Fibroblast of lung (primary cell): ENCODE measurements around the gene FOXG1. TPM values are rescaled to one million over a fixed set of nuclear protein-coding genes. Genes with fewer than 3 reads are reported as not detected.
A peak's percentile ranks its signal among the peaks of the same experiment; 100 is the strongest.

Experiments used
- DNase-seq, 2 donors: peaks; one replicate each; pipeline versions ENCODE4 v3.0.0 to v3.0.0-alpha.2; 2010; ENCODE audit warnings: low read depth in 2 of 2
- H2AFZ ChIP-seq: 2 replicates; pipeline ENCODE4 v1.5.1; 2012; ENCODE audit warnings: low read length, control low read depth, inconsistent platforms
- H3K27ac ChIP-seq: 2 replicates; pipeline ENCODE4 v1.5.1; 2011; ENCODE audit warnings: low read length, control low read depth; ENCODE audit not compliant: insufficient read depth
- H3K27me3 ChIP-seq: 2 replicates; pipeline ENCODE4 v1.5.1; 2011; ENCODE audit warnings: mild to moderate bottlenecking, low read length; ENCODE audit not compliant: control insufficient read depth, insufficient read depth
- H3K36me3 ChIP-seq: 2 replicates; pipeline ENCODE4 v1.5.1; 2011; ENCODE audit warnings: low read length; ENCODE audit not compliant: control insufficient read depth, insufficient read depth
- H3K4me1 ChIP-seq: 2 replicates; pipeline ENCODE4 v1.5.1; 2011; ENCODE audit warnings: low read length; ENCODE audit not compliant: control insufficient read depth, insufficient read depth; ENCODE audit errors: extremely low read depth
- H3K4me2 ChIP-seq: 2 replicates; pipeline ENCODE4 v1.5.1; 2011; ENCODE audit warnings: low read length, control low read depth; ENCODE audit not compliant: insufficient read depth; ENCODE audit errors: extremely low read depth
- H3K4me3 ChIP-seq, 4 experiments: fragments of 200-600 bp in 1 of 4; sonication (generic) in 1 of 4; replicated peaks in 1 of 4; 2 replicates each; pipeline ENCODE4 v1.5.1; 2011 to 2016; ENCODE audit warnings: low read length in 4 of 4, low read depth in 3 of 4, mild to moderate bottlenecking in 3 of 4, control low read depth in 2 of 4, inconsistent platforms in 1 of 4, mixed read lengths in 1 of 4; ENCODE audit not compliant: insufficient read depth in 1 of 4; ENCODE audit errors: control extremely low read depth in 1 of 4
- H3K79me2 ChIP-seq: 2 replicates; pipeline ENCODE4 v1.5.1; 2012; ENCODE audit warnings: mild to moderate bottlenecking, low read length, inconsistent platforms; ENCODE audit not compliant: control insufficient read depth, insufficient read depth
- H3K9ac ChIP-seq: 2 replicates; pipeline ENCODE4 v1.5.1; 2011; ENCODE audit warnings: mild to moderate bottlenecking, low read length, control low read depth; ENCODE audit not compliant: insufficient read depth
- H3K9me3 ChIP-seq: 2 replicates; pipeline ENCODE4 v1.5.1; 2012; ENCODE audit warnings: low read depth, low read length; ENCODE audit not compliant: control insufficient read depth, insufficient read depth
- H4K20me1 ChIP-seq: 2 replicates; pipeline ENCODE4 v1.5.1; 2011; ENCODE audit warnings: low read length; ENCODE audit not compliant: control insufficient read depth, insufficient read depth; ENCODE audit errors: extremely low read depth
- CTCF ChIP-seq, 2 donors: IDR thresholded peaks in 1 of 2; conservative IDR thresholded peaks in 1 of 2; 1 replicate in 1 of 2; 2 replicates in 1 of 2; pipeline ENCODE4 v1.5.1; 2011 to 2012; ENCODE audit warnings: low read length in 2 of 2, control low read depth in 1 of 2, inconsistent platforms in 1 of 2, low read depth in 1 of 2, mild to moderate bottlenecking in 1 of 2
- EZH2 ChIP-seq: IDR thresholded peaks from 2 replicates; pipeline ENCODE4 v1.5.1; 2012; ENCODE audit warnings: low read length, control low read depth, mild to moderate bottlenecking; ENCODE audit errors: missing control alignments
- polyA minus RNA-seq: library from RNA; depleted of rRNA, polyadenylated mRNA; stranded (reverse); fragments of >200 nt; gene quantifications from 2 replicates; pipeline ENCODE4 v1.2.3, GENCODE V29; 2011; ENCODE audit warnings: low replicate concordance
- polyA plus RNA-seq, 2 donors: library from polyadenylated mRNA; depleted of rRNA in 1 of 2; stranded (reverse) in 1 of 2; unstranded in 1 of 2; fragments of >200 nt; gene quantifications; 2 replicates each; pipeline ENCODE4 v1.2.1, GENCODE V29; 2011 to 2012; ENCODE audit warnings: missing spikeins in 1 of 2
- total RNA-seq: library from RNA; depleted of rRNA; stranded (reverse); fragments of >200 nt; gene quantifications from 2 replicates; pipeline ENCODE4 v1.2.1, GENCODE V29; 2014

FOXG1 gene
- total RNA-seq (not detected in 2 replicates), polyA plus RNA-seq (0.01 TPM in 1 of 2 replicates, not detected in the other), polyA minus RNA-seq (0.08 TPM in 1 of 2 replicates, not detected in the other)
- polyA plus RNA-seq (2012) = 0.06 TPM in 1 of 2 replicates, not detected in the other

DNA sequence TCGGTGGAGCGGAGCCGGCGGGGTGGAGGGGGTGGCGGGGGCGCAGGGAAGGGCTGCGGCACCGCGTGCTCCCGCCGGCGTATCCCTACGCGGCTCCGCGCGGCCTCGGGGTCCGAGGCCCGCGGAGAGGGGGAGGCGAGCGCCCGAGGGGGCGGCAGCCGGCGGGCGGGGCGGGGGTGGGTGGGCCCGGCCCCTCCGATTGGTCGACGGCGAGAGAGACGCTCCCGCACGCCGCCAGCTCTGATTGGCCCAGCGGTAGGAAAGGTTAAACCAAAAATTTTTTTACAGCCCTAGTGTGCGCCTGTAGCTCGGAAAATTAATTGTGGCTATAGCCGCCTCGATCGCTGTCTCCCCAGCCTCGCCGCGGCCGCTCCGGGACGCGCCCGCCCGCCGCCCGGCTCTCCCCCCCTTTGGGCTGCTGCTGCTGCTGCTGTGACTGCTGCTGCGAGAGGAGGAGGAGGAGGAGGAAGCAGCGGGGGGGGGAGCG lies at the start of gene FOXG1:
Gene FOXG1 (plus strand): TSS at position 319 of the 487 bp plus-strand sequence. CDS start 493 bp downstream, outside the sequence.
- no peaks in the 10 kb centered on the region for H3K79me2 ChIP-seq
- peak in 1 of 2 donors; percentile 51 for DNase-seq
- no peak within 1 kb of the TSS for H2AFZ ChIP-seq
- TF ChIP-seq CTCF (conservative IDR thresholded peaks at IDR 0.05 in 1 of 2, IDR thresholded peaks at IDR 0.05 in 1 of 2; ENCODE audit: low read depth in 1 of 2, low read length in 2 of 2) (no peak), EZH2 (no peak)
- peak within 1 kb of the TSS in 2 of 4 experiments; percentile 2 to 30 for H3K4me3 ChIP-seq
- peaks cover 60% of the 10 kb centered on the region for H3K27me3 ChIP-seq
- no peak within 1 kb of the TSS for H3K9ac ChIP-seq
- no peak within 1 kb of the TSS for H3K27ac ChIP-seq
- no peaks in the 10 kb centered on the region for H3K36me3 ChIP-seq
- no peaks in the 10 kb centered on the region for H3K4me1 ChIP-seq
- no peaks in the 10 kb centered on the region for H4K20me1 ChIP-seq
- H3K4me2 ChIP-seq = peak within 1 kb of the TSS; percentile 59
- H3K9me3 ChIP-seq = no peaks in the 10 kb centered on the region

DNA sequence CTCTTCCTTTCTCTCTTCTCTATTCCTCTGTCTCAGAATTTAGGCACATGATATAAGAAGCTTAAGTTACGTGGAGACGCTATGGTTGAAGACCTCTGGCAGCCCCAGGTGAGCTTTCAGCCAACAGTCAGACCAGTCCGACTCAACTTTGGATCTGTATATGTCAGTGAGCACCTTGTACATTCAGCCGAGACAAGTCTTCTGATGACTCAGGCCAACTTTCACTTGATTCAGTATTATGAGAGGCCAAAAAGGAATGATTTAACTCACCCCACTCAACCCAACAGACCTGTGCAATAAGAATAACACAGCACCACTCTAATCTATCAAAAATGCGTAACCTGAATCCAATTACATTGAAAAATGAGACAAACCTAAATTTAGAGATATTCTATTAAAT lies 47.5 kb upstream of the FOXG1 start:
- TF ChIP-seq CTCF (conservative IDR thresholded peaks at IDR 0.05 in 1 of 2, IDR thresholded peaks at IDR 0.05 in 1 of 2; ENCODE audit: low read depth in 1 of 2, low read length in 2 of 2) = no peak
- no peak for TF ChIP-seq EZH2
- Histone ChIP-seq H3K79me2 (no peaks in the 10 kb centered on the region), H3K4me2 (no peak overlapping the region), H2AFZ (no peak overlapping the region), H3K9ac (no peak overlapping the region), H3K36me3 (no peaks in the 10 kb centered on the region), H3K4me3 (no peak overlapping the region), H4K20me1 (no peaks in the 10 kb centered on the region), H3K27me3 (no peaks in the 10 kb centered on the region), H3K4me1 (no peaks in the 10 kb centered on the region), H3K27ac (no peak overlapping the region), H3K9me3 (no peaks in the 10 kb centered on the region)
- DNase-seq = peak in 1 of 2 donors; percentile 42

- DNase-seq = no peak
- H3K4me3 ChIP-seq = no peak overlapping the region
- H3K36me3 ChIP-seq = no peaks in the 10 kb centered on the region
- no peaks in the 10 kb centered on the region for H4K20me1 ChIP-seq
- no peaks in the 10 kb centered on the region for H3K4me1 ChIP-seq
- no peak overlapping the region for H3K9ac ChIP-seq
- TF ChIP-seq EZH2 = no peak
- TF ChIP-seq CTCF (conservative IDR thresholded peaks at IDR 0.05 in 1 of 2, IDR thresholded peaks at IDR 0.05 in 1 of 2; ENCODE audit: low read depth in 1 of 2, low read length in 2 of 2) = no peak
- no peak overlapping the region for H3K27ac ChIP-seq
- H2AFZ ChIP-seq = no peak overlapping the region
- no peak overlapping the region for H3K4me2 ChIP-seq
- no peaks in the 10 kb centered on the region for H3K27me3 ChIP-seq
- no peaks in the 10 kb centered on the region for H3K9me3 ChIP-seq
- no peaks in the 10 kb centered on the region for H3K79me2 ChIP-seq
These were observed 35.2 kb upstream of the FOXG1 start for GRCh38 chr14:28731358-28731757.
